HG02759 (cell line): ENCODE data around the gene PHACTR3.

Source experiments
- ATAC-seq: cut with Tn5 transposase; IDR thresholded peaks from one replicate; pipeline ENCODE4 v1.9.1; 2021; ENCODE audit warnings: mild to moderate bottlenecking, moderate library complexity; ENCODE audit not compliant: unreplicated experiment

The PHACTR3 gene

GRCh38 chr20:59573837-59574236, 30.5 kb upstream of the PHACTR3 start:
- ATAC-seq: no peak

DNA sequence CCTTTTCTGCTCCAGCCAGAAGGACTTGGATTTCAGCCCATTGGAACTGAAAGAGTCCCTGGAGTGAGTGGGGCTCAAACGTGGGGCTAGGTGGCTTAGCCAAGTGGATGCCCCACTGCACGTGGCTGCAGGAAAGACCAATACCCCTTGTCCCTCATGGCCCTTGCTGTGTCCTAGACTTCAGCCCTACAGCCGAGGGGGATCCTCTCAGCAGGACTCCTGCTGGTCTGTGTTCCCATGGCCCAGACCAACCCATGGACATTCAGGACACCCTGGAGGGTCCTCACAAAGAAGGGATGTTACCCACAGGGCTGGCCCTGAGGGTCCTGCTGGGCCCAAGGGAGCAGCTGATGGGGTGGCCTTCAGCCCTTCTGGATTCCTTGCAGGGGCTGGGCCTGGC, 30.0 kb upstream of the PHACTR3 start:
- ATAC-seq: no peak

- ATAC-seq: no peak
These were observed 29.1 kb upstream of the PHACTR3 start for GRCh38 chr20:59575216-59575615.

DNA sequence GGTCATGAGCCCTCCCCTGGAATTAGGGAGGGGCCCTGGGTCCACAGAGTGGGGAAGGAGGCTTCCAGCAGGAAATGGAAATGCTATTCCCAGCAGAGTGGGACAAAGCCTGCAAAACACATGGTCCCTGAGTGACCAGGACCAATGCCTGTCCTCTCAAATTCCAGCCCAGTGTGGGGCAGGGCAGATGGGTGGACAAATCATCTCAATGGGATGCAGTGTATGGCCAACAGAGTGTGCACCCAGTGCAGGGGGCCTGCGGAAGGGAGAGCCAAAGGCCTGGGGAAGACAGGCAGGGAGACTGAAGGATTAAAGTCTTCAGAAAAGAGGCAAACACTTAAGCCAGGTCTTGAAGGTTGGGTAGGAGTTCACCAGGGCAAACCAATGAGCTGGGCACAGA, 28.7 kb upstream of the PHACTR3 start:
- ATAC-seq: no peak

- no peak for ATAC-seq
These were observed 28.0 kb upstream of the PHACTR3 start for GRCh38 chr20:59576216-59576953.

- no peak for ATAC-seq
These were observed 27.1 kb upstream of the PHACTR3 start for GRCh38 chr20:59577037-59577808.

- ATAC-seq: no peak
These were observed 26.4 kb upstream of the PHACTR3 start for GRCh38 chr20:59577809-59578435.

- ATAC-seq: no peak
These were observed 25.6 kb upstream of the PHACTR3 start for GRCh38 chr20:59578436-59579403.

- no peak for ATAC-seq
These were observed 24.8 kb upstream of the PHACTR3 start for GRCh38 chr20:59579404-59580145.

DNA sequence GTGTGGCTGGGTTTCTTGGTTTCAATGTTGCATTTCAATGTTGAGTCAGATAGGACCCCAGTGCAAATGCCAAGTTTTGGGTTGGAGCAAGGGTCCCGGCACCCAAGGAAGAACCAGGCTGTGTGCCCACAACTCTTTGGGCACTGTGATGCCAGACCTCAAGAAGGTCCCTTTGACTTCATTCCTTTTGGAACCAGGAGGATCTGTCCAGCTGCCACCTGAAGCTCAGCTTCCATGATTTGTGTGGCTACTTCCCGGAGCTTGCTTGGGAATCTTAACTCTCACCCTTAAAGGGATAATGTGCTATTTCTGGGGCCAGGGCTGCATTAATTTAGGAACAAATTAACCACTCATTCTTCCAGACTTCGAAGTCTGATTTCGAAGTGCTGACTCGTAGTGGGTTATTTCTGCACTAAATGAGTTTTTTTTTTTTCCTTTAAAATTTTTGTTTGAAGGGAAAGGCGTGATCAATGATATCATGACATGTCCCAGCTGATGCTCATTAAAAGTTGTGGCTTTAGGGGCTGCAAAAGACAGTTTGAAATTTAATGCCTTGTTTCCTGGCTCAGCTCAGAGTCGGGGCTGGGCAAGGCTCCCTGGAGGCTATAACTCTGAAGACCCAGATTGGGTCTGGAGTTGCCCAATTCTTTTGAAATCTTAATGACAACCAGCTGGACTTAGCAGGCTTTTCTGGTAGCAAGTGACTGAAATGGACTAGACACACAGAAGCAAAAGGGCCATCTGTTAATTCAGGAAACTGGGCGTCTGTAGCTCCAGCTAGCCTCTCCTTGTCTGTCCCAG, 24.0 kb upstream of the PHACTR3 start:
- ATAC-seq: no peak

DNA sequence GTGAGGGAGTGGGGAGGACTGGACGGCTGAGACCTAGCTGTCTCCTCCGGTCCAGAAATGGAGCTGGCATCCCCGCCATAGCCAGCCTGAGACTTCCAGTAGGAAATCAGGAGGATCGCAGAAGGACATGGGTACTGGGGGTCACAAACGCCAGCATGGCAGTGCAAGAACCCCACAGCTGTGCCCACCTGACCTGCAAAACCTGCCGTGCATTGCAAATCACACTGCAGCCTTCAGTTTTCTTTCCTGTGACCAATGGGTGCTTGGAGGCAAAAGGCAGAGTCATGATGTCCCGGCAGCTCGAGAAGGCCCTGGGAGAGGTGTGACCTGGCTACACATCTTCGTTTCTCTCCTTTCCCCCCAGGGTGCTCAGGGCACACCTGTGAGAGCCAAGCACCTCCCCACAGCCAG, 23.3 kb upstream of the PHACTR3 start:
- no peak for ATAC-seq

DNA sequence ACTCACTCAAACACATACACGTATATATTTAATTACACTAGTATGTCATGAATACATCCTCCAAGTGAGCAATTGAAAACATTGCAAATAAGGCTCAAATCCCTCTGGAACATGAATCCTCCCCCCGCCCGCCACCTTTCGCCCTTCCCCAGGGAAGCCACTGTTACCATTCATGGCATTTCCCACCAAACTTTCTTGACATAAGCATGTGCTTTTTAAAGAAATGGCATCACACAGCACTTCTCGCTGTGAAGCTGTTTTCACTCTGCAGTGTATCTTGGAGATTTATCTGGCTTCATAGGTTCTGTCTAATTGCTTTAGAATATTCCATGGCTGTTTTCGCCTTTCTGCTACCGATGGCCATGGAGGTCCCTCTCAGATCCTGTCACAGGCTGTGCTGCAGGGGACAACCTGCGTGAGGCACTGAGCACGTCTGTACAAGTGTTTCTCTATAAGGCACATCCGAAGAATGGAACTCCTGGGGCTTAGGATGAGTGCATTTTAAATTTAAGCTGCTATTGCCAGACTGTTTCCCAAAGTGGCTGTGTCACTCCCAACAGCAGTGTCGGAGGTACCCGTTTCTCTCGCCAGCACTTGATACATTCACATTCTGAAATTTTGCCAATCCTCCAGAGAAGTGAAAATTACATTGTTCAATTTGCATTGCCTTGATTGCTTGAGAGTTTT, 22.2 kb upstream of the PHACTR3 start:
- ATAC-seq: no peak

- ATAC-seq: no peak
These were observed 20.7 kb upstream of the PHACTR3 start for GRCh38 chr20:59583428-59584277.

GRCh38 chr20:59584278-59584925, 19.9 kb upstream of the PHACTR3 start:
- ATAC-seq: no peak

GRCh38 chr20:59585714-59586409, 18.5 kb upstream of the PHACTR3 start:
- no peak for ATAC-seq

GRCh38 chr20:59586613-59587012, 17.7 kb upstream of the PHACTR3 start:
- no peak for ATAC-seq

DNA sequence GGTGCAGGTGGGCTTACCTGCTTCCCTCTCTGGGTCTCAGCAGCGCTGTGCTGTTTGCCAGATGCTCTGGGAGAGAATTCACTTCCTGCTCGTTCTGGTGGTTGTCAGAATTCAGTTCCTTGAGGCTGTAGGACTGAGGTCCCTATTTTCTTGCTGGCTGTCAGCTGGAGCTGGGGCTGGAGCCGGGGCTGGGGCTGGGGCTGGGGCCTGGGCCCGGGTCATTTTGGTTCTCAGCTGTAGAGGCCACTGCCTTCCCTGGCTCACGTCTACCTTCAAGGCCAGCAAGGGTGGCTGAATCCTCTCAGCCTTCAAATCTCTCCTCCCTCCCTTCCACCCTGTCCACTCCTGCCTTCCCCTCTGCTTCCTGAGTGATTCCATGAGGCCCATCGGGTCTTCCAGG, 16.8 kb upstream of the PHACTR3 start:
- ATAC-seq: no peak
